Progenitor cell of endocrine pancreas (in vitro differentiated cells): ENCODE results near the gene TMEM202. TPM values are rescaled to one million over a fixed set of nuclear protein-coding genes. Genes with fewer than 3 reads are reported as not detected.
"Not testable (repeated sequence)": the region's sequence is repeated elsewhere in the genome, so short reads cannot be mapped to it uniquely, and the experiment has no call there.

Experiments used
- DNase-seq: peaks from one replicate; pipeline ENCODE4 v3.0.0; 2021; ENCODE audit warnings: low spot score; ENCODE audit not compliant: unreplicated experiment
- H3K27ac Mint-ChIP-seq: 2 replicates; pipeline ENCODE4 v1.8.0; 2021; ENCODE audit warnings: mild to moderate bottlenecking, moderate library complexity, mixed read lengths
- H3K27me3 Mint-ChIP-seq: 2 replicates; pipeline ENCODE4 v1.8.0; 2021; ENCODE audit warnings: mixed read lengths
- H3K36me3 Mint-ChIP-seq: 2 replicates; pipeline ENCODE4 v1.8.0; 2022; ENCODE audit warnings: mixed read lengths; ENCODE audit not compliant: insufficient read depth
- H3K4me1 Mint-ChIP-seq: 2 replicates; pipeline ENCODE4 v1.8.0; 2021; ENCODE audit warnings: low read depth, mixed read lengths
- H3K4me3 Mint-ChIP-seq: 2 replicates; pipeline ENCODE4 v1.8.0; 2021; ENCODE audit warnings: low read depth, mild to moderate bottlenecking, moderate library complexity, mixed read lengths
- H3K9me3 Mint-ChIP-seq: 2 replicates; pipeline ENCODE4 v1.8.0; 2021; ENCODE audit warnings: low read depth, mixed read lengths
- total RNA-seq: library from RNA; stranded (reverse); gene quantifications from 2 replicates; pipeline ENCODE4 v1.2.1, GENCODE V29; 2021
- TF ChIP-seq, protein P1 (sequence below): fragments of 200-600 bp; sonication (generic); IDR thresholded peaks from one replicate; pipeline ENCODE4 v1.5.0; 2021; ENCODE audit warnings: antibody characterized with exemption, mild to moderate bottlenecking; ENCODE audit not compliant: unreplicated experiment

Gene TMEM202
- total RNA-seq, 1 donor from 2014 or later, result not detected

DNA sequence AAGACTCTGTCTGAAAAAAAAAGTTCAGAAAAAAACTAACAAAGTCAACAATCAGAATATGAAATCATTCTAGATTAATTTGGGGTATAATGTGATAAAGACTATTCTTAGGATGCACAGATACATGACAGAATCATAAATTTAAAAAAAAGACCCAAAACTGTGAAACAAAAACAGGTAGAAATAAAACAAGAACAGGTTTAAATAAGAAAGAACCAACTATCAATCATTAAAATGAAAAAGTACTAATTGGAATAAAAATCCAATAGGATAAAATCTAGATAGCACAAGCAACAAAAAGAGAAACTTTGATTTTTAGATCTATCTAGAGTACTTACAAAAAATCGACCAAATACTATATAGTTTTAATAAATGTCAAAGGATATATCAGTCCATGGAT is 13.4 kb downstream of the TMEM202 start:
- no peaks in the 10 kb centered on the region for H3K4me1 Mint-ChIP-seq
- DNase-seq, result no peak
- H3K4me3 Mint-ChIP-seq, result no peak overlapping the region
- TF ChIP-seq, protein P1, sequence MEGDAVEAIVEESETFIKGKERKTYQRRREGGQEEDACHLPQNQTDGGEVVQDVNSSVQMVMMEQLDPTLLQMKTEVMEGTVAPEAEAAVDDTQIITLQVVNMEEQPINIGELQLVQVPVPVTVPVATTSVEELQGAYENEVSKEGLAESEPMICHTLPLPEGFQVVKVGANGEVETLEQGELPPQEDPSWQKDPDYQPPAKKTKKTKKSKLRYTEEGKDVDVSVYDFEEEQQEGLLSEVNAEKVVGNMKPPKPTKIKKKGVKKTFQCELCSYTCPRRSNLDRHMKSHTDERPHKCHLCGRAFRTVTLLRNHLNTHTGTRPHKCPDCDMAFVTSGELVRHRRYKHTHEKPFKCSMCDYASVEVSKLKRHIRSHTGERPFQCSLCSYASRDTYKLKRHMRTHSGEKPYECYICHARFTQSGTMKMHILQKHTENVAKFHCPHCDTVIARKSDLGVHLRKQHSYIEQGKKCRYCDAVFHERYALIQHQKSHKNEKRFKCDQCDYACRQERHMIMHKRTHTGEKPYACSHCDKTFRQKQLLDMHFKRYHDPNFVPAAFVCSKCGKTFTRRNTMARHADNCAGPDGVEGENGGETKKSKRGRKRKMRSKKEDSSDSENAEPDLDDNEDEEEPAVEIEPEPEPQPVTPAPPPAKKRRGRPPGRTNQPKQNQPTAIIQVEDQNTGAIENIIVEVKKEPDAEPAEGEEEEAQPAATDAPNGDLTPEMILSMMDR, result no peak
- peaks cover 44% of the 10 kb centered on the region for H3K27me3 Mint-ChIP-seq
- H3K9me3 Mint-ChIP-seq, result no peaks in the 10 kb centered on the region
- H3K36me3 Mint-ChIP-seq, result no peaks in the 10 kb centered on the region
- H3K27ac Mint-ChIP-seq, result no peak overlapping the region

DNA sequence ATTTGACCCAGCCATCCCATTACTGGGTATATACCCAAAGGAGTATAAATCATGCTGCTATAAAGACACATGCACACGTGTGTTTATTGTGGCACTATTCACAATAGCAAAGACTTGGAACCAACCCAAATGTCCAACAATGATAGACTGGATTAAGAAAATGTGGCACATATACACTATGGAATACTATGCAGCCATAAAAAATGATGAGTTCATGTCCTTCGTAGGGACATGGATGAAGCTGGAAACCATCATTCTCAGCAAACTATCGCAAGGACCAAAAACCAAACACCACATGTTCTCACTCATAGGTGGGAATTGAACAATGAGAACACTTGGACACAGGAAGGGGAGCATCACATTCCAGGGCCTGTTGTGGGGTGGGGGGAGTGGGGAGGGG is 15.2 kb downstream of the TMEM202 start:
- not testable (repeated sequence) for H3K36me3 Mint-ChIP-seq, DNase-seq, H3K9me3 Mint-ChIP-seq, H3K27ac Mint-ChIP-seq, H3K4me3 Mint-ChIP-seq, H3K4me1 Mint-ChIP-seq
- peaks cover 32% of the 10 kb centered on the region for H3K27me3 Mint-ChIP-seq

DNA sequence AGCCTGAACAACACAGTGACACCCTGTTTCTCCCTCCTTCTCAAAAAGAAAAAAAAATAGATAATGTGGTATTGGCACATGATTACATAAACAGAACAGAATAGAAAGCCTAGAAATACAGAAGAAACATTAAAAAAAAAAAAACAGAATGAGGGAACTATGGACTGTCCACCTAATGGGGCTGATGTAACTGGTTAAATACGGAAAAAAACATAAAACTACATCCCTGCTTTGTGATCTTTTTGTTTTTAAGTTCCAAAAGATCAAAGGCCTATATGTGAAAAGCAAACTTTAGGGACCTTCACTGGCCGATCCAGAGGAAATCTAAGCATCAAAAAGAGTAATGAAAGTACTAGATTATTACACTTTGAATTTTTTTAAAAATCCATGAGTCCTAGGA is 17.2 kb downstream of the TMEM202 start:
- Mint-ChIP-seq H3K4me3 (no peak overlapping the region), H3K36me3 (no peaks in the 10 kb centered on the region), H3K27me3 (peaks cover 21% of the 10 kb centered on the region), H3K4me1 (no peaks in the 10 kb centered on the region), H3K9me3 (no peaks in the 10 kb centered on the region), H3K27ac (no peak overlapping the region)
- TF ChIP-seq, protein P1, result no peak
- no peak for DNase-seq

DNA sequence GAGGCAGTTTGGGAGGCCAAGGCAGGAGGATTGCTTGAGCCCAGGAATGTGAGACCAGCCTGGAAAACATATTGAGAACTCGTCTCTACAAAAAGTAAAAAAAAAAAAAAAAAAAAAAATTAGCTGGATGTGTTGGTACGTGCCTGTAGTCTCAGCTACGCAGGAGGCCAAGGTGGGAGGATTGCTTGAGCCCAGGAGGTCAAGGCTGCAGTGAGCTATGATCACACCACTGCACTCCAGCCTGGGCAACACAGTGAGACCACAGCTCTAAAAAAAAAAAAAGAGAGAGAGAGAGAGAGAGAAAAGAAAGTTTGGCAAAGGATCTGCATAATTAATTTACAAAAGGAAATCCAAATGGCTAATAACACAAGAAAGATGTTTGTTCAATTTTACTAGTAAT is 21.7 kb downstream of the TMEM202 start:
- H3K27me3 Mint-ChIP-seq, result peaks cover 24% of the 10 kb centered on the region
- not testable (repeated sequence) for H3K27ac Mint-ChIP-seq, DNase-seq

GRCh38 chr15:72420576-72420975 is 22.5 kb downstream of the TMEM202 start:
- TF ChIP-seq, protein P1, result no peak
- Mint-ChIP-seq H3K9me3 (peaks cover 7% of the 10 kb centered on the region), H3K36me3 (peaks cover 2% of the 10 kb centered on the region), H3K4me3 (no peak overlapping the region), H3K27me3 (peaks cover 24% of the 10 kb centered on the region), H3K27ac (no peak overlapping the region), H3K4me1 (no peaks in the 10 kb centered on the region)
- DNase-seq, result no peak

More for the DNA sequence above, 21.7 kb downstream of the TMEM202 start:
- H3K9me3 Mint-ChIP-seq, H3K36me3 Mint-ChIP-seq, H3K4me3 Mint-ChIP-seq, H3K4me1 Mint-ChIP-seq: not testable (repeated sequence)

DNA sequence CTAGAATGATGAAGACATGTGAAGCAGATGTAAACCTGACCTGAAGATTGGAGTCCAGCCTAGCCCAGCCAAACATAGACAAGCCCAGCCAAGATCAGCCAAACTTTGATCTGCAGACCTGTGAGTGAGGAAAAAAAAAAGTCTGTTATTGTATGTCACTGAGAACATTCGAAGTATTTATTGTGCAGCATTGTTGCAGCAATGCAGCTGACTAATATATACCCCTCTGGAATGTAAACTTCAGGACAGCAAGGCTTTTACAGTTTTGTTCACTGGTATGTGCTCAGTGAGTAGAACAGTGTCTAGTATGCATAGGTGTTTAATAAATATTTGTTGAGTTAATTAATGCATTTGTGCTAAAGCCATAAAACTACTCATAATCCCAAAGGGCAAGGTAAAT is 23.4 kb downstream of the TMEM202 start:
- peaks cover 24% of the 10 kb centered on the region for H3K27me3 Mint-ChIP-seq
- H3K4me1 Mint-ChIP-seq, result no peaks in the 10 kb centered on the region
- H3K9me3 Mint-ChIP-seq, result peaks cover 12% of the 10 kb centered on the region
- H3K36me3 Mint-ChIP-seq, result peaks cover 2% of the 10 kb centered on the region
- no peak overlapping the region for H3K27ac Mint-ChIP-seq
- DNase-seq, result no peak
- no peak overlapping the region for H3K4me3 Mint-ChIP-seq
- TF ChIP-seq, protein P1, result no peak
